HG02571 (cell line): ENCODE measurements around the gene MVB12B.

Experiments used
- ATAC-seq: cut with Tn5 transposase; IDR thresholded peaks from one replicate; pipeline ENCODE4 v1.9.1; 2021; ENCODE audit warnings: mild to moderate bottlenecking, moderate library complexity; ENCODE audit not compliant: unreplicated experiment

Gene MVB12B

GRCh38 chr9:126514037-126514821, 187.6 kb downstream of the MVB12B start:
- no peak for ATAC-seq

GRCh38 chr9:126515001-126515872, 188.6 kb downstream of the MVB12B start:
- ATAC-seq: no peak

- no peak for ATAC-seq
Observed at GRCh38 chr9:126515873-126516505, 189.4 kb downstream of the MVB12B start.

GRCh38 chr9:126516561-126516935, 189.9 kb downstream of the MVB12B start:
- no peak for ATAC-seq

- ATAC-seq: no peak
Observed at GRCh38 chr9:126516936-126517832, 190.6 kb downstream of the MVB12B start.

GRCh38 chr9:126517833-126518356, 191.3 kb downstream of the MVB12B start:
- ATAC-seq: no peak

- no peak for ATAC-seq
Observed at GRCh38 chr9:126518763-126519162, 192.1 kb downstream of the MVB12B start.

GRCh38 chr9:126519660-126520420, 193.2 kb downstream of the MVB12B start:
- ATAC-seq: no peak

- no peak for ATAC-seq
Observed at GRCh38 chr9:126520453-126520852, 193.8 kb downstream of the MVB12B start.

GRCh38 chr9:126521089-126521488, 194.5 kb downstream of the MVB12B start:
- ATAC-seq: no peak

GRCh38 chr9:126521551-126521950, 194.9 kb downstream of the MVB12B start:
- ATAC-seq: no peak

GRCh38 chr9:126521976-126522590, 195.5 kb downstream of the MVB12B start:
- no peak for ATAC-seq

- ATAC-seq: no peak
Observed at GRCh38 chr9:126522612-126523356, 196.2 kb downstream of the MVB12B start.

GRCh38 chr9:126523611-126524111, 197.0 kb downstream of the MVB12B start:
- no peak for ATAC-seq

GRCh38 chr9:126524353-126525077, 197.9 kb downstream of the MVB12B start:
- ATAC-seq: no peak

- ATAC-seq: no peak
Observed at GRCh38 chr9:126526218-126527108, 199.8 kb downstream of the MVB12B start.
